ENCODE results near the gene UBE2E2.

The UBE2E2 gene

GRCh38 chr3:23241256-23241655 lies 38.1 kb downstream of the UBE2E2 start:
- DNase-seq, result peak; percentile 16 to 77

- DNase-seq, result no peak
These were observed 39.0 kb downstream of the UBE2E2 start for GRCh38 chr3:23242106-23242505.

- no peak for DNase-seq
These were observed 41.4 kb downstream of the UBE2E2 start for GRCh38 chr3:23244324-23245041.

- no peak for DNase-seq
These were observed 43.5 kb downstream of the UBE2E2 start for GRCh38 chr3:23246651-23247050.

- DNase-seq, result no peak
These were observed 45.5 kb downstream of the UBE2E2 start for GRCh38 chr3:23248594-23249131.

GRCh38 chr3:23249961-23250360 lies 46.8 kb downstream of the UBE2E2 start:
- no peak for DNase-seq

GRCh38 chr3:23252122-23252521 lies 49.0 kb downstream of the UBE2E2 start:
- DNase-seq, result no peak

- no peak for DNase-seq
These were observed 50.1 kb downstream of the UBE2E2 start for GRCh38 chr3:23253214-23253613.

- no peak for DNase-seq
These were observed 51.2 kb downstream of the UBE2E2 start for GRCh38 chr3:23254282-23254681.

GRCh38 chr3:23254835-23255234 lies 51.7 kb downstream of the UBE2E2 start:
- DNase-seq, result no peak

GRCh38 chr3:23256741-23257435 lies 53.8 kb downstream of the UBE2E2 start:
- DNase-seq, result no peak

- DNase-seq, result no peak
These were observed 55.0 kb downstream of the UBE2E2 start for GRCh38 chr3:23258110-23258509.

GRCh38 chr3:23259515-23259914 lies 56.4 kb downstream of the UBE2E2 start:
- DNase-seq, result no peak

GRCh38 chr3:23262766-23263165 lies 59.6 kb downstream of the UBE2E2 start:
- DNase-seq, result no peak

GRCh38 chr3:23263796-23264195 lies 60.7 kb downstream of the UBE2E2 start:
- no peak for DNase-seq

GRCh38 chr3:23264413-23264812 lies 61.3 kb downstream of the UBE2E2 start:
- DNase-seq, result no peak

GRCh38 chr3:23270423-23270822 lies 67.3 kb downstream of the UBE2E2 start:
- no peak for DNase-seq

- no peak for DNase-seq
These were observed 69.0 kb downstream of the UBE2E2 start for GRCh38 chr3:23271876-23272741.

- no peak for DNase-seq
These were observed 69.7 kb downstream of the UBE2E2 start for GRCh38 chr3:23272820-23273219.

GRCh38 chr3:23275061-23275460 lies 71.9 kb downstream of the UBE2E2 start:
- no peak for DNase-seq

- DNase-seq, result no peak
These were observed 72.7 kb downstream of the UBE2E2 start for GRCh38 chr3:23275814-23276213.

GRCh38 chr3:23276913-23277658 lies 74.0 kb downstream of the UBE2E2 start:
- DNase-seq, result no peak

- no peak for DNase-seq
These were observed 74.6 kb downstream of the UBE2E2 start for GRCh38 chr3:23277688-23278087.

All from hippocampal formation (tissue), 2 donors.